Measurements from ENCODE around the gene UGT1A6. TPM values are rescaled to one million over a fixed set of nuclear protein-coding genes. Genes with fewer than 3 reads are reported as not detected.

Gene UGT1A6
- total and polyA plus RNA-seq, 2 experiments from 2014 or later: not detected

DNA sequence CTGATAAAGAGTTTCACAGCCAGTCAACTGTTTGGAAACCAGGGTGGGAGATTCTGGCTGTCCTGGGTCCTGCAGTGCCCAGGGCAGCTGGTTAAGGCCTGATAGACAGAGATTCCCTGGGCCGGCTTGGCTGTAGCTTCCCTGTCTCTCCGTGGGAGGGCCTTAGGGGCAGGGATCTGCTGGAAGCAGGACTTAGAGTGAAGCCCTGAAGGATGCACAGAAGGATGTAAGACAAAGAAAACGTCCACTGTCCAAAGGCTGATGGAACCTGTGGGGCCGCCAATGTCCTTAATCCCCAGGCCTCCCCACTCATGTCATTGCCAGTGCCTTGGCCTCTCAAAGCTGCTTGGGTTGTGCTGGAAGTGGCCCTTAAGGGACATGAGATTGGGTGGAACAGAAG is 118.4 kb downstream of the UGT1A6 start:
- no peaks in the 10 kb centered on the region for H3K36me3 ChIP-seq (ENCODE audit: insufficient read depth)
- H3K27ac Mint-ChIP-seq: no peak overlapping the region
- H3K9me3 Mint-ChIP-seq: peaks cover 5% of the 10 kb centered on the region; the same call in 2 of the 3 replicates
- no peak overlapping the region for H3K4me3 Mint-ChIP-seq
- H3K27me3 Mint-ChIP-seq (ENCODE audit: insufficient read depth, low read depth, poor library complexity): peaks cover 2% of the 10 kb centered on the region
- H3K4me1 Mint-ChIP-seq: no peaks in the 10 kb centered on the region
- H3K27me3 ChIP-seq (ENCODE audit: insufficient read depth): no peaks in the 10 kb centered on the region
- H3K4me1 ChIP-seq (ENCODE audit: insufficient read depth): no peaks in the 10 kb centered on the region
- peaks cover 6% of the 10 kb centered on the region for H3K9me2 ChIP-seq (ENCODE audit: insufficient read depth)
- no peaks in the 10 kb centered on the region for H3K36me3 Mint-ChIP-seq (ENCODE audit: low read depth)
- H2AFZ ChIP-seq: no peak overlapping the region
- TF ChIP-seq, protein P1, sequence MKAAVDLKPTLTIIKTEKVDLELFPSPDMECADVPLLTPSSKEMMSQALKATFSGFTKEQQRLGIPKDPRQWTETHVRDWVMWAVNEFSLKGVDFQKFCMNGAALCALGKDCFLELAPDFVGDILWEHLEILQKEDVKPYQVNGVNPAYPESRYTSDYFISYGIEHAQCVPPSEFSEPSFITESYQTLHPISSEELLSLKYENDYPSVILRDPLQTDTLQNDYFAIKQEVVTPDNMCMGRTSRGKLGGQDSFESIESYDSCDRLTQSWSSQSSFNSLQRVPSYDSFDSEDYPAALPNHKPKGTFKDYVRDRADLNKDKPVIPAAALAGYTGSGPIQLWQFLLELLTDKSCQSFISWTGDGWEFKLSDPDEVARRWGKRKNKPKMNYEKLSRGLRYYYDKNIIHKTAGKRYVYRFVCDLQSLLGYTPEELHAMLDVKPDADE (IDR thresholded peaks at IDR 0.05): no peak
- TF ChIP-seq NANOG (IDR thresholded peaks at IDR 0.05; ENCODE audit: borderline replicate concordance): no peak
- no peak for TF ChIP-seq POLR2AphosphoS5 (IDR thresholded peaks at IDR 0.05; ENCODE audit: low read depth)
- TF ChIP-seq, protein P2, sequence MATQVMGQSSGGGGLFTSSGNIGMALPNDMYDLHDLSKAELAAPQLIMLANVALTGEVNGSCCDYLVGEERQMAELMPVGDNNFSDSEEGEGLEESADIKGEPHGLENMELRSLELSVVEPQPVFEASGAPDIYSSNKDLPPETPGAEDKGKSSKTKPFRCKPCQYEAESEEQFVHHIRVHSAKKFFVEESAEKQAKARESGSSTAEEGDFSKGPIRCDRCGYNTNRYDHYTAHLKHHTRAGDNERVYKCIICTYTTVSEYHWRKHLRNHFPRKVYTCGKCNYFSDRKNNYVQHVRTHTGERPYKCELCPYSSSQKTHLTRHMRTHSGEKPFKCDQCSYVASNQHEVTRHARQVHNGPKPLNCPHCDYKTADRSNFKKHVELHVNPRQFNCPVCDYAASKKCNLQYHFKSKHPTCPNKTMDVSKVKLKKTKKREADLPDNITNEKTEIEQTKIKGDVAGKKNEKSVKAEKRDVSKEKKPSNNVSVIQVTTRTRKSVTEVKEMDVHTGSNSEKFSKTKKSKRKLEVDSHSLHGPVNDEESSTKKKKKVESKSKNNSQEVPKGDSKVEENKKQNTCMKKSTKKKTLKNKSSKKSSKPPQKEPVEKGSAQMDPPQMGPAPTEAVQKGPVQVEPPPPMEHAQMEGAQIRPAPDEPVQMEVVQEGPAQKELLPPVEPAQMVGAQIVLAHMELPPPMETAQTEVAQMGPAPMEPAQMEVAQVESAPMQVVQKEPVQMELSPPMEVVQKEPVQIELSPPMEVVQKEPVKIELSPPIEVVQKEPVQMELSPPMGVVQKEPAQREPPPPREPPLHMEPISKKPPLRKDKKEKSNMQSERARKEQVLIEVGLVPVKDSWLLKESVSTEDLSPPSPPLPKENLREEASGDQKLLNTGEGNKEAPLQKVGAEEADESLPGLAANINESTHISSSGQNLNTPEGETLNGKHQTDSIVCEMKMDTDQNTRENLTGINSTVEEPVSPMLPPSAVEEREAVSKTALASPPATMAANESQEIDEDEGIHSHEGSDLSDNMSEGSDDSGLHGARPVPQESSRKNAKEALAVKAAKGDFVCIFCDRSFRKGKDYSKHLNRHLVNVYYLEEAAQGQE (IDR thresholded peaks at IDR 0.05; ENCODE audit: unreplicated experiment): no peak
- no peak for TF ChIP-seq EZH2 (IDR thresholded peaks at IDR 0.05; ENCODE audit: low read depth, unreplicated experiment)
- TF ChIP-seq JUNB (IDR thresholded peaks at IDR 0.05; ENCODE audit: unreplicated experiment): no peak
- TF ChIP-seq STAT1 (IDR thresholded peaks at IDR 0.05; ENCODE audit: unreplicated experiment): no peak
- no peak for TF ChIP-seq ZNF331 (CRISPR knock-in tag; IDR thresholded peaks at IDR 0.05; ENCODE audit: low read depth)
- TF ChIP-seq ZNF114 (CRISPR knock-in tag; IDR thresholded peaks at IDR 0.05): no peak
- H3F3A ChIP-seq (replicated peaks; ENCODE audit: low read depth): no peaks in the 10 kb centered on the region
- no peak for DNase-seq (ENCODE audit: low spot score)
- no peak overlapping the region for H3K27ac ChIP-seq (ENCODE audit: low read depth)
- H4K20me1 ChIP-seq (replicated peaks; ENCODE audit: insufficient read depth): no peaks in the 10 kb centered on the region
- H3K4me3 ChIP-seq: no peak overlapping the region
- no peak overlapping the region for H3K4me2 ChIP-seq
- no peaks in the 10 kb centered on the region for H3K79me2 ChIP-seq (replicated peaks; ENCODE audit: insufficient read depth)
- no peak for ATAC-seq

DNA sequence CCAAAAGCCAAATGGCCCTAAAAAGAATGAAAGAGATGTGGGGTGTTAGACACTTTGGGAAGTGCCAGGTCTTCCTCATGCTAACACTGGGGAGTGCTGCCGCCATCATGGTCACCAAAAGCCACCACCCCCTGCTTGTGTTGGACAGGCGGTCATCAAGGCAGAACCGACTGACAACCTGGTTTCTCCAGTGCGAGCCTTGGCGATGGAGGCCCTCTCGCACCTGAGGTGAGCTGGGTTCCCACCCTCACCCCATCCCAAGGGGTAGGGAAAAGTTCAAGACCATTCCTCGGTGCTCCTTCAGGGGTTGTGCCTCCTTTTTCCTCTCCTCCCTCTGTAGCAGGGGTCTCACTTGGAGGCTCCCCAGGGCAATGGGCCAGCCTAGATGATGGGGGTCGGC is 119.0 kb downstream of the UGT1A6 start:
- H4K20me1 ChIP-seq (replicated peaks; ENCODE audit: insufficient read depth): no peaks in the 10 kb centered on the region
- H3K4me1 Mint-ChIP-seq: no peaks in the 10 kb centered on the region
- H3K36me3 Mint-ChIP-seq (ENCODE audit: low read depth): no peaks in the 10 kb centered on the region

More for the DNA sequence above, 119.0 kb downstream of the UGT1A6 start:
- no peak for DNase-seq (ENCODE audit: low spot score)
- Mint-ChIP-seq H3K9me3 (peaks cover 5% of the 10 kb centered on the region; the same call in 2 of the 3 replicates), H3K4me3 (no peak overlapping the region), H3K27ac (no peak overlapping the region), H3K27me3 (ENCODE audit: insufficient read depth, low read depth, poor library complexity) (peaks cover 2% of the 10 kb centered on the region)
- no peaks in the 10 kb centered on the region for H3K36me3 ChIP-seq (ENCODE audit: insufficient read depth)
- H2AFZ ChIP-seq: no peak overlapping the region
- H3F3A ChIP-seq (replicated peaks; ENCODE audit: low read depth): no peaks in the 10 kb centered on the region
- TF ChIP-seq EZH2phosphoT487 (IDR thresholded peaks at IDR 0.05; ENCODE audit: unreplicated experiment) (no peak), CREB1 (CRISPR knock-in tag; IDR thresholded peaks at IDR 0.05; ENCODE audit: low read depth) (no peak), ZNF114 (CRISPR knock-in tag; IDR thresholded peaks at IDR 0.05) (no peak)
- TF ChIP-seq, protein P2 (IDR thresholded peaks at IDR 0.05; ENCODE audit: unreplicated experiment): no peak
- no peak overlapping the region for H3K4me2 ChIP-seq
- H3K27me3 ChIP-seq (ENCODE audit: insufficient read depth): no peaks in the 10 kb centered on the region
- no peaks in the 10 kb centered on the region for H3K79me2 ChIP-seq (replicated peaks; ENCODE audit: insufficient read depth)
- H3K4me3 ChIP-seq: no peak overlapping the region
- H3K27ac ChIP-seq (ENCODE audit: low read depth): no peak overlapping the region
- no peaks in the 10 kb centered on the region for H3K4me1 ChIP-seq (ENCODE audit: insufficient read depth)
- ATAC-seq: no peak
- peaks cover 6% of the 10 kb centered on the region for H3K9me2 ChIP-seq (ENCODE audit: insufficient read depth)

All from GM23338 (cell line).